Muscle of arm (tissue), 12 donors: Measurements from ENCODE around the gene LAMB1. TPM values are rescaled to one million over a fixed set of nuclear protein-coding genes. Genes with fewer than 3 reads are reported as not detected.

Experiments
- DNase-seq: peaks from one replicate; pipeline ENCODE4 v3.0.0-alpha.2; 2013
- polyA plus RNA-seq, 12 donors: library from polyadenylated mRNA; unstranded; fragments of 120-200 nt; gene quantifications; one replicate each; pipeline ENCODE4 v1.2.1, GENCODE V29; 2013; ENCODE audit not compliant: insufficient read length in 12 of 12

Gene LAMB1
- polyA plus RNA-seq, 12 donors, result 115 to 810 (median 515) TPM

- DNase-seq, result no peak
These were observed 120.2 kb downstream of the LAMB1 start for GRCh38 chr7:107882766-107883165.

GRCh38 chr7:107879400-107880035 lies 123.4 kb downstream of the LAMB1 start:
- peak; percentile 56 for DNase-seq

GRCh38 chr7:107878636-107879035 lies 124.3 kb downstream of the LAMB1 start:
- no peak for DNase-seq

- no peak for DNase-seq
These were observed 125.1 kb downstream of the LAMB1 start for GRCh38 chr7:107877731-107878382.

- no peak for DNase-seq
These were observed 126.0 kb downstream of the LAMB1 start for GRCh38 chr7:107876916-107877315.

- DNase-seq, result peak; percentile 61
These were observed 128.1 kb downstream of the LAMB1 start for GRCh38 chr7:107874605-107875446.

GRCh38 chr7:107874111-107874510 lies 128.8 kb downstream of the LAMB1 start:
- no peak for DNase-seq

Other genes starting within 250 kb of the LAMB1 start
- gene SLC26A3, start 199.9 kb downstream of the LAMB1 start, polyA plus RNA-seq, result 10 to 100 TPM in 1 of 12 donors, under 1 TPM in 1, not detected in 10; 0.25 to 26.6 TPM
- 100 to 1,000 TPM in 5 of 12 donors, 10 to 100 TPM in 6, not detected in 1; 66.8 to 128 (median 93.4) TPM for gene DLD, start 112.0 kb downstream of the LAMB1 start, polyA plus RNA-seq
- 10 to 100 TPM in 1 of 12 donors, 1 to 10 TPM in 2, under 1 TPM in 7, not detected in 2; 0.27 to 24.3 (median 0.50) TPM for gene LAMB4, start 127.2 kb upstream of the LAMB1 start, polyA plus RNA-seq